ENCODE data around the gene GSTO1. TPM values are rescaled to one million over a fixed set of nuclear protein-coding genes. Genes with fewer than 3 reads are reported as not detected.

GSTO1 gene
- total RNA-seq (2011; cell fraction: chromatin; rRNA removed; ENCODE audit: low replicate concordance), result 31.7 and 33.4 TPM in 2 replicates
- 55.9 and 65.0 TPM in 2 replicates for total RNA-seq (2011; cell fraction: nucleolus; rRNA removed)
- 52.1 and 63.5 TPM in 2 replicates for total RNA-seq (2011; cell fraction: nucleoplasm; rRNA removed)
- total RNA-seq (2014; rRNA removed), result 221 and 225 TPM in 2 replicates
- 237 and 280 TPM in 2 replicates for total RNA-seq (2014; rRNA removed; fragmentation: Illumina TruSeq; extraction: Trizol)
- total RNA-seq (2015; rRNA removed; fragmentation: Illumina TruSeq; extraction: Trizol), result 195 and 204 TPM in 2 replicates
- total RNA-seq (2021), result 252 and 275 TPM in 2 replicates
- 401 and 592 TPM in 2 replicates for polyA plus RNA-seq (2011; rRNA removed)
- 146 and 208 TPM in 2 replicates for polyA plus RNA-seq (2011; cell fraction: cytosol; rRNA removed)
- polyA plus RNA-seq (2011; cell fraction: nucleus; rRNA removed), result 83.6 and 116 TPM in 2 replicates
- polyA plus RNA-seq (2012), result 188 and 273 TPM in 2 replicates
- 283 and 333 TPM in 2 replicates for polyA plus RNA-seq (2014; fragmentation: Illumina TruSeq; extraction: Trizol)
- 100 to 1,000 TPM; 136 to 205 TPM for polyA plus RNA-seq (2014; fragmentation: Nextera tagmentation; extraction: Ambion mirVana)
- 315 and 359 TPM in 2 replicates for polyA plus RNA-seq (2014; rRNA removed)
- polyA minus RNA-seq (2011; rRNA and poly(A)+ RNA removed), result 170 and 176 TPM in 2 replicates
- 104 and 123 TPM in 2 replicates for polyA minus RNA-seq (2011; cell fraction: cytosol; rRNA and poly(A)+ RNA removed)
- polyA minus RNA-seq (2011; cell fraction: nucleus; rRNA and poly(A)+ RNA removed), result 32.2 and 48.5 TPM in 2 replicates
- percentile 95 among the genes with signal in this experiment for Bru-seq, nascent RNA
- percentile 90 among the genes with signal in this experiment for BruChase-seq, experiment 1, labeled RNA remaining after a 2-hour chase
- percentile 87 among the genes with signal in this experiment for BruChase-seq, experiment 2, labeled RNA remaining after a 6-hour chase
- long read RNA-seq, experiment 1, transcript GSTO1-201 (5 exons, 900 nt), result minor isoform, 5 of 367 reads
- long read RNA-seq, experiment 1, transcript GSTO1-204 (5 exons, 829 nt), result minor isoform, 77 of 367 reads
- long read RNA-seq, experiment 1, transcript GSTO1-202 (6 exons, 972 nt), result major isoform, 263 of 367 reads
- long read RNA-seq, experiment 1, partial matches to known transcripts, result 11 of 367 reads
- long read RNA-seq, experiment 1, other reads (novel, unspliced or antisense), result 9 of 367 reads
- long read RNA-seq, experiment 2, transcript GSTO1-204 (5 exons, 829 nt), result minor isoform, 12 of 410 reads
- long read RNA-seq, experiment 2, transcript GSTO1-202 (6 exons, 972 nt), result major isoform, 308 of 410 reads
- long read RNA-seq, experiment 2, partial matches to known transcripts, result 33 of 410 reads
- long read RNA-seq, experiment 2, other reads (novel, unspliced or antisense), result 50 of 410 reads
- long read RNA-seq, experiment 3, transcript GSTO1-204 (5 exons, 829 nt), result minor isoform, 8 of 333 reads
- long read RNA-seq, experiment 3, transcript GSTO1-201 (5 exons, 900 nt), result minor isoform, 5 of 333 reads
- long read RNA-seq, experiment 3, transcript GSTO1-202 (6 exons, 972 nt), result major isoform, 307 of 333 reads
- long read RNA-seq, experiment 3, partial matches to known transcripts, result 4 of 333 reads
- long read RNA-seq, experiment 3, other reads (novel, unspliced or antisense), result 9 of 333 reads

- Histone ChIP-seq H3K4me1 (replicated peaks in 1 of 2; ENCODE audit: control insufficient read depth in 2 of 2, insufficient read depth in 2 of 2, low read length in 2 of 2) (peaks cover 11 to 39% of the 10 kb centered on the region in 2 experiments; a peak in 4 of 5 replicates), H2AFZ (ENCODE audit: low read depth, low read length) (peak within 1 kb of the TSS; percentile 91), H3K27ac (ENCODE audit: extremely low read depth, low read depth, low read length) (peak within 1 kb of the TSS; percentile 74), H4K20me1 (replicated peaks; ENCODE audit: control insufficient read depth, insufficient read depth, low read length) (no peaks in the 10 kb centered on the region), H3K36me3 (ENCODE audit: control insufficient read depth, insufficient read depth, low read length) (peaks cover 39% of the 10 kb centered on the region), H3K9me1 (ENCODE audit: control insufficient read depth, insufficient read depth, low read length) (no peaks in the 10 kb centered on the region), H3K9me3 (replicated peaks; ENCODE audit: control insufficient read depth, insufficient read depth, low read depth, low read length) (no peaks in the 10 kb centered on the region; the same call in 1 of the 2 replicates), H3K27me3 (ENCODE audit: control insufficient read depth in 2 of 2, insufficient read depth in 2 of 2, low read length in 2 of 2) (no peaks in the 10 kb centered on the region), H3K4me3 (peak within 1 kb of the TSS; percentile 93), H3K4me2 (ENCODE audit: insufficient read depth, low read length) (peak within 1 kb of the TSS; percentile 86), H3K79me2 (ENCODE audit: control insufficient read depth, insufficient read depth, low read length) (peaks cover 52% of the 10 kb centered on the region), H3K9ac (ENCODE audit: insufficient read depth in 1 of 2, low read depth in 2 of 2, low read length in 2 of 2) (peak within 1 kb of the TSS; percentile 84 to 96)
- BruUV-seq (replicated peaks), result TSS peak; percentile 40
- ChIA-PET POLR2A (interaction anchor here (0.6 to 1.3 kb wide), 4 partner anchors 9 to 133 kb away, joined by 3 to 5 read pairs (median 4); partner anchors contain the start of gene SFR1), CTCF (ENCODE audit: low intra/inter-chr PET ratio) (no interaction called here)
- intact Hi-C loops (cut with micrococcal nuclease) (no loop called here), in situ Hi-C loops (cut with MboI) (no loop called here)
- peak; percentile 65 to 89 (median 72) for DNase-seq (ENCODE audit: extremely low read depth in 1 of 4, low spot score in 3 of 4)
- FAIRE-seq, result peak; percentile 79
- 0% methylated on average over 19 of the region's 69 CpGs for WGBS (ENCODE audit: insufficient coverage, low coverage, missing lambda C conversion rate)
- ATAC-seq, result peak; percentile 83
- TF ChIP-seq CREB3 (tag; conservative IDR thresholded peaks at IDR 0.05; ENCODE audit: low read depth), result 0 out of 2 replicates have a peak, but pooled peaks have one; percentile 30
- no peak for TF ChIP-seq ZNF717 (CRISPR knock-in tag; IDR thresholded peaks at IDR 0.05)
- TF ChIP-seq ZBTB11 (CRISPR knock-in tag; IDR thresholded peaks at IDR 0.05), result peak in 1 of 3 experiments; percentile 78; a peak in 2 of 6 replicates
- TF ChIP-seq THRA (IDR thresholded peaks at IDR 0.05), result no peak
- TF ChIP-seq CEBPB (tag; IDR thresholded peaks at IDR 0.05), result no peak
- no peak for TF ChIP-seq ZNF57 (CRISPR knock-in tag; IDR thresholded peaks at IDR 0.05)
- TF ChIP-seq SMAD4 (CRISPR knock-in tag; conservative IDR thresholded peaks at IDR 0.05), result peak; percentile 64; the same call in 1 of the 2 replicates
Observed at GRCh38 chr10:104254493-104255310, at the start of gene GSTO1. Gene GSTO1, plus strand, starts transcription at chr10:104254892. Its CDS starts 37 bp downstream, at chr10:104254929.
